Liver (tissue), 9 donors: ENCODE results near the gene VAC14. TPM values are rescaled to one million over a fixed set of nuclear protein-coding genes. Genes with fewer than 3 reads are reported as not detected.

ENCODE experiments used
- DNase-seq: peaks from one replicate; pipeline ENCODE4 v3.0.0-alpha.2; 2017; ENCODE audit warnings: low spot score
- H3K27ac ChIP-seq, 2 donors: one replicate each; pipeline ENCODE4 v1.7.0; 2013; ENCODE audit warnings: inconsistent platforms in 2 of 2, low read length in 2 of 2, control low read depth in 1 of 2, low read depth in 1 of 2, mild to moderate bottlenecking in 1 of 2
- H3K27me3 ChIP-seq, 4 donors: one replicate each; pipeline versions ENCODE4 v1.6.1 to v1.7.0; 2013; ENCODE audit warnings: low read length in 3 of 4, inconsistent platforms in 1 of 4, mild to moderate bottlenecking in 1 of 4, moderate library complexity in 1 of 4; ENCODE audit not compliant: control insufficient read depth in 4 of 4, insufficient read depth in 4 of 4
- H3K36me3 ChIP-seq, 4 donors: one replicate each; pipeline versions ENCODE4 v1.6.1 to v1.7.0; 2013; ENCODE audit warnings: low read length in 3 of 4, mild to moderate bottlenecking in 3 of 4, low read depth in 1 of 4, moderate library complexity in 1 of 4; ENCODE audit not compliant: control insufficient read depth in 4 of 4, insufficient read depth in 3 of 4
- H3K4me1 ChIP-seq, 4 donors: one replicate each; pipeline versions ENCODE4 v1.6.1 to v1.7.0; 2013; ENCODE audit warnings: low read length in 3 of 4, mild to moderate bottlenecking in 3 of 4, moderate library complexity in 1 of 4; ENCODE audit not compliant: control insufficient read depth in 4 of 4, insufficient read depth in 4 of 4
- H3K4me3 ChIP-seq, 3 donors: one replicate each; pipeline versions ENCODE4 v1.6.1 to v1.7.0; 2013; ENCODE audit warnings: low read length in 3 of 3, control low read depth in 1 of 3, low read depth in 1 of 3, mild to moderate bottlenecking in 1 of 3
- H3K9ac ChIP-seq, 2 donors: one replicate each; pipeline ENCODE4 v1.7.0; 2013; ENCODE audit warnings: low read length in 2 of 2, mild to moderate bottlenecking in 2 of 2, moderate library complexity in 2 of 2, control low read depth in 1 of 2, low read depth in 1 of 2
- H3K9me3 ChIP-seq, 4 donors: one replicate each; pipeline versions ENCODE4 v1.6.1 to v1.7.0; 2013; ENCODE audit warnings: low read length in 3 of 4; ENCODE audit not compliant: control insufficient read depth in 4 of 4
- EGR1 ChIP-seq, 2 donors: IDR thresholded peaks; 2 replicates each; pipeline ENCODE4 v1.6.1; 2016 to 2018; ENCODE audit warnings: antibody characterized with exemption in 2 of 2, low read depth in 2 of 2
- FOXA1 ChIP-seq: IDR thresholded peaks from 2 replicates; pipeline ENCODE4 v1.6.1; 2016; ENCODE audit warnings: antibody characterized with exemption
- FOXA2 ChIP-seq: IDR thresholded peaks from 2 replicates; pipeline ENCODE4 v1.6.1; 2016; ENCODE audit warnings: antibody characterized with exemption
- HNF4A ChIP-seq, 2 donors: conservative IDR thresholded peaks; 2 replicates each; pipeline ENCODE4 v1.6.1; 2016; ENCODE audit warnings: antibody characterized with exemption in 2 of 2, mild to moderate bottlenecking in 2 of 2
- HNF4G ChIP-seq: IDR thresholded peaks from 2 replicates; pipeline ENCODE4 v1.6.1; 2016; ENCODE audit warnings: antibody characterized with exemption
- JUND ChIP-seq, 2 donors: IDR thresholded peaks; 2 replicates each; pipeline ENCODE4 v1.6.1; 2016; ENCODE audit warnings: antibody characterized with exemption in 2 of 2
- NR2F2 ChIP-seq: IDR thresholded peaks from 2 replicates; pipeline ENCODE4 v1.6.1; 2016; ENCODE audit warnings: antibody characterized with exemption
- RAD21 ChIP-seq, 2 donors: IDR thresholded peaks; 2 replicates each; pipeline ENCODE4 v1.6.1; 2016; ENCODE audit warnings: antibody characterized with exemption in 2 of 2, mild to moderate bottlenecking in 2 of 2
- SP1 ChIP-seq: IDR thresholded peaks from 2 replicates; pipeline ENCODE4 v1.6.1; 2018; ENCODE audit warnings: antibody characterized with exemption, mild to moderate bottlenecking
- YY1 ChIP-seq: IDR thresholded peaks from 2 replicates; pipeline ENCODE4 v1.6.1; 2016; ENCODE audit warnings: antibody characterized with exemption, mild to moderate bottlenecking
- ZBTB33 ChIP-seq: IDR thresholded peaks from 2 replicates; pipeline ENCODE4 v1.6.1; 2016; ENCODE audit warnings: antibody characterized with exemption
- WGBS: extraction: QIAGEN DNeasy Blood & Tissue Kit; methylation state at CpG from one replicate; pipeline ENCODE4 v1.1.7; 2013; 5-methylcytosine and 5-hydroxymethylcytosine counted together
- polyA plus RNA-seq, 2 donors: library from polyadenylated mRNA; stranded (reverse) in 1 of 2; unstranded in 1 of 2; fragments of 200-250 nt in 1 of 2; fragments of >200 nt in 1 of 2; fragmentation: Nextera tagmentation in 1 of 2; extraction: Ambion mirVana in 1 of 2; gene quantifications; one replicate each; pipeline versions ENCODE4 v1.2.1 to v1.2.3, GENCODE V29; 2013 to 2015
- total RNA-seq, 2 donors: library from RNA; depleted of rRNA; stranded (reverse); fragments of >200 nt; gene quantifications; one replicate each; pipeline ENCODE4 v1.2.3, GENCODE V29; 2014
- TF ChIP-seq, protein P1 (sequence below): fragments of 150-350 bp; IDR thresholded peaks from 2 replicates; pipeline ENCODE4 v1.5.1; 2017; ENCODE audit warnings: improper control_type of control experiment, low read depth, low read length; ENCODE audit not compliant: missing input control
- TF ChIP-seq, protein P2 (sequence below): IDR thresholded peaks from 2 replicates; pipeline ENCODE4 v1.6.1; 2016; ENCODE audit warnings: antibody characterized with exemption, mild to moderate bottlenecking
- TF ChIP-seq, protein P3 (sequence below): IDR thresholded peaks from 2 replicates; pipeline ENCODE4 v1.6.1; 2016; ENCODE audit warnings: antibody characterized with exemption
- donor health status: healthy.
- donor health status: healthy.
- donor health status: healthy.
- donor health status: healthy.
- donor health status: healthy.

The VAC14 gene
- total and polyA plus RNA-seq, 4 donors = 16.7 to 29.8 (median 20.5) TPM

DNA sequence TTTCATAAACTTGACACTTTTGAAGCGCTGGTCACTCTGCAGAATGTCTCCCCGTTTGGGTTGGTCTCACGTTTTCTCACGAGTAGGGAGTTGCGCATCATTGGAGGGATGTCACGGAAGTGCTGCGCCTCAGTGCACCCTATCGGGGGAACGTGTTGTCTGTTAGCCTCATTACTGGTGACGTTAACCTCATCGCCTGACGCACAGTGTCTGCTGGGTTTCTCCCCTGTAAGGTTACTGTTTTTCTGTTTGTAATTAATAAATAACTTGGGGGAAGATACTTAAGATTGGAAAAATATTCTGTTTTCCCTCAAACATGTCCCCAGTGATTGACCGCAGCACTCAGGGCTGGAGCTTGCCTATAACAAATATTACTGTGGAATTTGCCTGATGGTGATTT lies 26.7 kb downstream of the VAC14 start:
- Histone ChIP-seq H3K9me3 (no peaks in the 10 kb centered on the region), H3K4me1 (peaks cover 0 to 7% (median 5%) of the 10 kb centered on the region in 4 donors), H3K4me3 (no peak overlapping the region), H3K27ac (no peak overlapping the region), H3K36me3 (peaks cover 3 to 29% (median 7%) of the 10 kb centered on the region in 4 donors), H3K9ac (no peak overlapping the region), H3K27me3 (no peaks in the 10 kb centered on the region)
- WGBS = 95% methylated on average over 13 of the region's 13 CpGs
- TF ChIP-seq HNF4G (no peak), RAD21 (IDR thresholded peaks at IDR 0.05) (no peak), HNF4A (conservative IDR thresholded peaks at IDR 0.05) (no peak), FOXA2 (no peak), FOXA1 (no peak), ZBTB33 (no peak), NR2F2 (no peak), EGR1 (IDR thresholded peaks at IDR 0.05; ENCODE audit: low read depth in 2 of 2) (no peak), YY1 (no peak), JUND (IDR thresholded peaks at IDR 0.05) (no peak), SP1 (no peak)
- TF ChIP-seq, protein P1, sequence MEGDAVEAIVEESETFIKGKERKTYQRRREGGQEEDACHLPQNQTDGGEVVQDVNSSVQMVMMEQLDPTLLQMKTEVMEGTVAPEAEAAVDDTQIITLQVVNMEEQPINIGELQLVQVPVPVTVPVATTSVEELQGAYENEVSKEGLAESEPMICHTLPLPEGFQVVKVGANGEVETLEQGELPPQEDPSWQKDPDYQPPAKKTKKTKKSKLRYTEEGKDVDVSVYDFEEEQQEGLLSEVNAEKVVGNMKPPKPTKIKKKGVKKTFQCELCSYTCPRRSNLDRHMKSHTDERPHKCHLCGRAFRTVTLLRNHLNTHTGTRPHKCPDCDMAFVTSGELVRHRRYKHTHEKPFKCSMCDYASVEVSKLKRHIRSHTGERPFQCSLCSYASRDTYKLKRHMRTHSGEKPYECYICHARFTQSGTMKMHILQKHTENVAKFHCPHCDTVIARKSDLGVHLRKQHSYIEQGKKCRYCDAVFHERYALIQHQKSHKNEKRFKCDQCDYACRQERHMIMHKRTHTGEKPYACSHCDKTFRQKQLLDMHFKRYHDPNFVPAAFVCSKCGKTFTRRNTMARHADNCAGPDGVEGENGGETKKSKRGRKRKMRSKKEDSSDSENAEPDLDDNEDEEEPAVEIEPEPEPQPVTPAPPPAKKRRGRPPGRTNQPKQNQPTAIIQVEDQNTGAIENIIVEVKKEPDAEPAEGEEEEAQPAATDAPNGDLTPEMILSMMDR = no peak
- TF ChIP-seq, protein P2, sequence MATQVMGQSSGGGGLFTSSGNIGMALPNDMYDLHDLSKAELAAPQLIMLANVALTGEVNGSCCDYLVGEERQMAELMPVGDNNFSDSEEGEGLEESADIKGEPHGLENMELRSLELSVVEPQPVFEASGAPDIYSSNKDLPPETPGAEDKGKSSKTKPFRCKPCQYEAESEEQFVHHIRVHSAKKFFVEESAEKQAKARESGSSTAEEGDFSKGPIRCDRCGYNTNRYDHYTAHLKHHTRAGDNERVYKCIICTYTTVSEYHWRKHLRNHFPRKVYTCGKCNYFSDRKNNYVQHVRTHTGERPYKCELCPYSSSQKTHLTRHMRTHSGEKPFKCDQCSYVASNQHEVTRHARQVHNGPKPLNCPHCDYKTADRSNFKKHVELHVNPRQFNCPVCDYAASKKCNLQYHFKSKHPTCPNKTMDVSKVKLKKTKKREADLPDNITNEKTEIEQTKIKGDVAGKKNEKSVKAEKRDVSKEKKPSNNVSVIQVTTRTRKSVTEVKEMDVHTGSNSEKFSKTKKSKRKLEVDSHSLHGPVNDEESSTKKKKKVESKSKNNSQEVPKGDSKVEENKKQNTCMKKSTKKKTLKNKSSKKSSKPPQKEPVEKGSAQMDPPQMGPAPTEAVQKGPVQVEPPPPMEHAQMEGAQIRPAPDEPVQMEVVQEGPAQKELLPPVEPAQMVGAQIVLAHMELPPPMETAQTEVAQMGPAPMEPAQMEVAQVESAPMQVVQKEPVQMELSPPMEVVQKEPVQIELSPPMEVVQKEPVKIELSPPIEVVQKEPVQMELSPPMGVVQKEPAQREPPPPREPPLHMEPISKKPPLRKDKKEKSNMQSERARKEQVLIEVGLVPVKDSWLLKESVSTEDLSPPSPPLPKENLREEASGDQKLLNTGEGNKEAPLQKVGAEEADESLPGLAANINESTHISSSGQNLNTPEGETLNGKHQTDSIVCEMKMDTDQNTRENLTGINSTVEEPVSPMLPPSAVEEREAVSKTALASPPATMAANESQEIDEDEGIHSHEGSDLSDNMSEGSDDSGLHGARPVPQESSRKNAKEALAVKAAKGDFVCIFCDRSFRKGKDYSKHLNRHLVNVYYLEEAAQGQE = no peak
- TF ChIP-seq, protein P3, sequence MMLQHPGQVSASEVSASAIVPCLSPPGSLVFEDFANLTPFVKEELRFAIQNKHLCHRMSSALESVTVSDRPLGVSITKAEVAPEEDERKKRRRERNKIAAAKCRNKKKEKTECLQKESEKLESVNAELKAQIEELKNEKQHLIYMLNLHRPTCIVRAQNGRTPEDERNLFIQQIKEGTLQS = no peak
- DNase-seq = no peak

DNA sequence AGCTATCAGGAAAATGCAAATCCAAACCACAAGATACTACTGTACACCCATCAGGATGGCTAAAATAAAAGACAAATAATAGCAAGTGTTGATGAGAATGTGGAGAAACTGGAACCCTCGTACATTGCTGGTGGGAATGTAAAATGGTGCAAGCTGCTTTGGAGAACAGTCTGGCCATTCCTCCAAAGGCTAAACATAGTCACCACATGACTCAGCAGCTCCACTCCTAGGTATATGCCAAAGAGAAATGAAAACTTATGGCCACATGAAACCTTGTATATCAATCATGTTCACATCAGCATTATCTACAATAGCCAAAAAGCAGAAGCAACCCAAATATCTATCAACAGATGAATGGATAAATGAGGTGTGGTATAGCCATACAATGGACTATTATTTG lies 28.5 kb downstream of the VAC14 start:
- TF ChIP-seq EGR1 (IDR thresholded peaks at IDR 0.05; ENCODE audit: low read depth in 2 of 2) (no peak), FOXA2 (no peak), ZBTB33 (no peak)
- TF ChIP-seq, protein P3 = no peak
- 96% methylated on average over 1 of the region's 1 CpG for WGBS
- H3K4me3 ChIP-seq = no peak overlapping the region
- no peaks in the 10 kb centered on the region for H3K27me3 ChIP-seq
- no peak overlapping the region for H3K9ac ChIP-seq
- peaks cover 2 to 16% (median 4%) of the 10 kb centered on the region in 4 donors for H3K36me3 ChIP-seq
- H3K9me3 ChIP-seq = no peaks in the 10 kb centered on the region
- no peak for DNase-seq
- H3K4me1 ChIP-seq = peaks cover 0 to 9% (median 5%) of the 10 kb centered on the region in 4 donors
- no peak overlapping the region for H3K27ac ChIP-seq
